Left lung (tissue), 10 donors: ENCODE results near the gene PIGP. TPM values are rescaled to one million over a fixed set of nuclear protein-coding genes. Genes with fewer than 3 reads are reported as not detected.

Experiments used
- ATAC-seq: fragments of 200-7000 bp; cut with Tn5 transposase; one replicate; pipeline ENCODE4 v1.9.1; 2020; ENCODE audit warnings: moderate library complexity
- DNase-seq, 4 donors: peaks; one replicate each; pipeline ENCODE4 v3.0.0-alpha.2; 2013 to 2020
- H3K27ac ChIP-seq, 2 donors: fragments of 200-600 bp; sonication (generic) in 1 of 2; one replicate each; pipeline versions ENCODE4 v1.5.0 to v1.8.0; 2020 to 2021
- H3K27me3 ChIP-seq, 2 donors: fragments of 200-600 bp; sonication (generic) in 1 of 2; one replicate each; pipeline versions ENCODE4 v1.5.0 to v1.8.0; 2020 to 2021
- H3K36me3 ChIP-seq, 2 donors: fragments of 200-600 bp; sonication (generic) in 1 of 2; one replicate each; pipeline versions ENCODE4 v1.5.0 to v1.8.0; 2020 to 2021
- H3K4me1 ChIP-seq, 2 donors: fragments of 200-600 bp; one replicate each; pipeline ENCODE4 v1.8.0; 2021
- H3K4me3 ChIP-seq, 2 donors: fragments of 200-600 bp; sonication (generic) in 1 of 2; one replicate each; pipeline versions ENCODE4 v1.5.0 to v1.8.0; 2020 to 2021; ENCODE audit warnings: mild to moderate bottlenecking in 1 of 2
- H3K9me3 ChIP-seq, 2 donors: fragments of 200-600 bp; sonication (generic) in 1 of 2; one replicate each; pipeline versions ENCODE4 v1.5.0 to v1.8.0; 2020 to 2021
- CTCF ChIP-seq, 2 donors: fragments of 200-600 bp; sonication (generic) in 1 of 2; IDR thresholded peaks; one replicate each; pipeline versions ENCODE4 v1.5.0 to v1.8.0; 2021; ENCODE audit warnings: antibody characterized with exemption in 2 of 2
- intact Hi-C, 2 donors: fragments of 100-400 bp; cut with DNase I; formaldehyde crosslinking; loops; one replicate each; pipeline versions ENCODE4 v1.11.2 to v1.14.2; 2022
- polyA plus RNA-seq, 6 donors: library from polyadenylated mRNA; unstranded; fragments of 120-200 nt; gene quantifications; one replicate each; pipeline ENCODE4 v1.2.1, GENCODE V29; 2013; ENCODE audit not compliant: insufficient read length in 6 of 6
- total RNA-seq, 2 donors: library from RNA; stranded (reverse); fragmentation: NEBNext Ultra II Directional; extraction: Animal tissue kit (Norgen Biotek cat#: 25700); gene quantifications; one replicate each; pipeline ENCODE4 v1.2.1, GENCODE V29; 2021
- donor health status: DM: no; HTN: yes; CAD: no.
- donor health status: DM: no; HTN: no; CAD: no.

PIGP gene
- total and polyA plus RNA-seq, 8 donors: 17.3 to 27.3 (median 22.8) TPM

GRCh38 chr21:37044643-37045042 lies 28.2 kb downstream of the PIGP start:
- no peaks in the 10 kb centered on the region for H3K36me3 ChIP-seq
- H3K4me3 ChIP-seq: no peak overlapping the region
- DNase-seq (no peak), ATAC-seq (no peak)
- intact Hi-C loops: no loop called here
- H3K9me3 ChIP-seq: no peaks in the 10 kb centered on the region
- no peak for TF ChIP-seq CTCF (IDR thresholded peaks at IDR 0.05)
- H3K27me3 ChIP-seq: no peaks in the 10 kb centered on the region
- H3K27ac ChIP-seq: no peak overlapping the region
- H3K4me1 ChIP-seq: no peaks in the 10 kb centered on the region

- no peaks in the 10 kb centered on the region for H3K4me1 ChIP-seq
- TF ChIP-seq CTCF (IDR thresholded peaks at IDR 0.05): no peak
- H3K9me3 ChIP-seq: no peaks in the 10 kb centered on the region
- H3K27me3 ChIP-seq: no peaks in the 10 kb centered on the region
- DNase-seq (no peak), ATAC-seq (no peak)
- intact Hi-C loops: no loop called here
- H3K4me3 ChIP-seq: no peak overlapping the region
- H3K36me3 ChIP-seq: no peaks in the 10 kb centered on the region
- H3K27ac ChIP-seq: no peak overlapping the region
These were observed 29.1 kb downstream of the PIGP start for GRCh38 chr21:37043818-37044217.

GRCh38 chr21:37041706-37042271 lies 31.1 kb downstream of the PIGP start:
- Histone ChIP-seq H3K27me3 (no peaks in the 10 kb centered on the region), H3K9me3 (no peaks in the 10 kb centered on the region), H3K4me1 (no peaks in the 10 kb centered on the region), H3K36me3 (no peaks in the 10 kb centered on the region), H3K27ac (no peak overlapping the region), H3K4me3 (no peak overlapping the region)
- ATAC-seq (no peak), DNase-seq (no peak)
- intact Hi-C loops: no loop called here
- TF ChIP-seq CTCF (IDR thresholded peaks at IDR 0.05): no peak

GRCh38 chr21:37040212-37040611 lies 32.7 kb downstream of the PIGP start:
- Histone ChIP-seq H3K27me3 (no peaks in the 10 kb centered on the region), H3K4me3 (no peak overlapping the region), H3K9me3 (no peaks in the 10 kb centered on the region), H3K4me1 (no peaks in the 10 kb centered on the region), H3K27ac (no peak overlapping the region), H3K36me3 (no peaks in the 10 kb centered on the region)
- ATAC-seq (no peak), DNase-seq (no peak)
- intact Hi-C loops: no loop called here
- TF ChIP-seq CTCF (IDR thresholded peaks at IDR 0.05): no peak

- DNase-seq: no peak
- Histone ChIP-seq H3K9me3 (no peaks in the 10 kb centered on the region), H3K27ac (no peak overlapping the region), H3K36me3 (no peaks in the 10 kb centered on the region), H3K4me1 (no peaks in the 10 kb centered on the region), H3K27me3 (no peaks in the 10 kb centered on the region), H3K4me3 (no peak overlapping the region)
- no peak for TF ChIP-seq CTCF (IDR thresholded peaks at IDR 0.05)
- ATAC-seq: no peak
- intact Hi-C loops: no loop called here
These were observed 33.3 kb downstream of the PIGP start for GRCh38 chr21:37039411-37040075.
